Left ventricle myocardium inferior (tissue), 1 donor: Measurements from ENCODE around the gene WDR27. TPM values are rescaled to one million over a fixed set of nuclear protein-coding genes. Genes with fewer than 3 reads are reported as not detected.

ENCODE experiments used
- DNase-seq: peaks from one replicate; pipeline ENCODE4 v3.0.0-alpha.2; 2020
- H3K27ac ChIP-seq: fragments of 200-600 bp; replicated peaks from 2 replicates; pipeline ENCODE4 v1.8.0; 2021
- H3K27me3 ChIP-seq: fragments of 200-600 bp; 2 replicates; pipeline ENCODE4 v1.8.0; 2021; ENCODE audit warnings: low read depth
- H3K36me3 ChIP-seq: fragments of 200-600 bp; 2 replicates; pipeline ENCODE4 v1.8.0; 2021
- H3K4me1 ChIP-seq: fragments of 200-600 bp; 2 replicates; pipeline ENCODE4 v1.8.0; 2021
- H3K4me3 ChIP-seq: fragments of 200-600 bp; 2 replicates; pipeline ENCODE4 v1.8.0; 2021; ENCODE audit warnings: mild to moderate bottlenecking, moderate library complexity
- H3K9me3 ChIP-seq: fragments of 200-600 bp; replicated peaks from 2 replicates; pipeline ENCODE4 v1.8.0; 2021
- intact Hi-C: fragments of 100-400 bp; cut with micrococcal nuclease; formaldehyde crosslinking; loops from one replicate; pipeline ENCODE4 v1.11.0; 2022
- total RNA-seq: library from RNA; stranded (reverse); fragmentation: NEBNext Ultra II Directional; extraction: Animal tissue kit (Norgen Biotek cat#: 25700); gene quantifications from one replicate; pipeline ENCODE4 v1.2.1, GENCODE V29; 2021
- TF ChIP-seq, protein P1 (sequence below): fragments of 200-600 bp; IDR thresholded peaks from 2 replicates; pipeline ENCODE4 v1.8.0; 2021; ENCODE audit warnings: antibody characterized with exemption, mild to moderate bottlenecking, borderline replicate concordance
- donor health status: DM: no; HTN: yes; CAD: no; lungs with severe emphysema.

Gene WDR27
- total RNA-seq, 1 donor from 2014 or later, result 9.1 TPM

DNA sequence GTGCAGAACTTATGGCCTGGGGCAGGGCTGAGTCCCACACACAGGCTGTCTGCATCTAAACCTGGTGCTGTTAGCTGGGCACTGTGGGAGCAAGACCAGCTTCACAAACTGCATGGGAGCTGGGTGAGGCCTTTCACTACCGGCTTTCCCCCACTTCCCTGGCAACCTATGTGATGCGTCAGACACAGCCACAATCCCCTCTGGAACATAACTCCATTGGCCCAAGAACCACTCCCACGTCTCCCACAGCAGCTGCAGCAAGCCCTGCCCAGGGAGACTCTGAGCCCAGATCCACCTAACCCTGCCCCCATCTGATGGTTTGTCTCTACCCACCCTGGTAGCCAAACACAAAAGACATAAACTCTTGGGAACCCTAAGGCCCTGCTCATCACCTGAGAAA lies 9.3 kb downstream of the WDR27 start:
- no peak overlapping the region for H3K27ac ChIP-seq
- H3K27me3 ChIP-seq, result no peaks in the 10 kb centered on the region
- H3K36me3 ChIP-seq, result peaks cover 16% of the 10 kb centered on the region
- DNase-seq, result no peak
- peaks cover 22% of the 10 kb centered on the region for H3K9me3 ChIP-seq
- H3K4me1 ChIP-seq, result peaks cover under 1% of the 10 kb centered on the region
- TF ChIP-seq, protein P1, sequence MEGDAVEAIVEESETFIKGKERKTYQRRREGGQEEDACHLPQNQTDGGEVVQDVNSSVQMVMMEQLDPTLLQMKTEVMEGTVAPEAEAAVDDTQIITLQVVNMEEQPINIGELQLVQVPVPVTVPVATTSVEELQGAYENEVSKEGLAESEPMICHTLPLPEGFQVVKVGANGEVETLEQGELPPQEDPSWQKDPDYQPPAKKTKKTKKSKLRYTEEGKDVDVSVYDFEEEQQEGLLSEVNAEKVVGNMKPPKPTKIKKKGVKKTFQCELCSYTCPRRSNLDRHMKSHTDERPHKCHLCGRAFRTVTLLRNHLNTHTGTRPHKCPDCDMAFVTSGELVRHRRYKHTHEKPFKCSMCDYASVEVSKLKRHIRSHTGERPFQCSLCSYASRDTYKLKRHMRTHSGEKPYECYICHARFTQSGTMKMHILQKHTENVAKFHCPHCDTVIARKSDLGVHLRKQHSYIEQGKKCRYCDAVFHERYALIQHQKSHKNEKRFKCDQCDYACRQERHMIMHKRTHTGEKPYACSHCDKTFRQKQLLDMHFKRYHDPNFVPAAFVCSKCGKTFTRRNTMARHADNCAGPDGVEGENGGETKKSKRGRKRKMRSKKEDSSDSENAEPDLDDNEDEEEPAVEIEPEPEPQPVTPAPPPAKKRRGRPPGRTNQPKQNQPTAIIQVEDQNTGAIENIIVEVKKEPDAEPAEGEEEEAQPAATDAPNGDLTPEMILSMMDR, result no peak
- intact Hi-C loops, result no loop called here
- H3K4me3 ChIP-seq, result no peak overlapping the region

DNA sequence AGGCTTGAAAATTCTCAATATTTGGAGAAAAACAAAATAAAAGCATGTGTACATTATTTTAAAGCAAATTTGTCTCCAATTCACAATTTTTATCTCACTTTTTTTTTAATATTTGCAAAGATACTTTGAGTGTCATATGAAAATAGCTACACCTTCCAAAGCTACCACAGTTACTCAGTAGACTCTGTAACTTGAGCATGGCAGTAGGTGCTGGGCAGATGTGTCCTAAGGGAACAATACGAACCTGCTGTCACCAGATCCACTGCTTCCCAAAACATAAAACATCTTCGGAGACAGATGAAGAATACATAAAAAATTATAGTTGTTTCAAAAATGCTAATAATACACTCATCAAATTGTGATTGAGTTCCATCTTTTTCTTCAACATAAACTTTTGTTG lies 10.6 kb downstream of the WDR27 start:
- TF ChIP-seq, protein P1, result no peak
- no peaks in the 10 kb centered on the region for H3K4me1 ChIP-seq
- DNase-seq, result no peak
- intact Hi-C loops, result no loop called here
- H3K4me3 ChIP-seq, result no peak overlapping the region
- H3K9me3 ChIP-seq, result peaks cover 33% of the 10 kb centered on the region
- no peaks in the 10 kb centered on the region for H3K27me3 ChIP-seq
- no peak overlapping the region for H3K27ac ChIP-seq
- H3K36me3 ChIP-seq, result peaks cover 26% of the 10 kb centered on the region

DNA sequence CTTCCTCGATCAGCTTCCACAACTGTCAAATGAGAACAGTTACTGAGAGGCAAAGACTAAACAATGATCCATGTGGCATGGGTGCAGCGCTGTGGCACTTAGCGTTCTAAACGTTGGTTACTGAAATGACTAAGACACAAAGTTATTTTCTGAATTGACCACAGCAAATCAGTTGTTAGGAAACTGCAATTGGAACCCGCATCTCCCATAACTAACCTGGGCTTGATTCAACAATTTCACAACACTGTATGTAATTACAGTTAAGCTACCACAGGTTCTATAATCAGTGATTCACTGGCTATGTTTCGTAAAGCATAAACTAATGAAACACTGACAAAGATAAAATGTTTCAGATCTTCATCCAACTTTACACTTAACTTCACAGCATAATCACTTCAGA lies 12.5 kb downstream of the WDR27 start:
- no peaks in the 10 kb centered on the region for H3K4me1 ChIP-seq
- H3K9me3 ChIP-seq, result peaks cover 43% of the 10 kb centered on the region
- peaks cover 43% of the 10 kb centered on the region for H3K36me3 ChIP-seq
- no peak for DNase-seq
- H3K27ac ChIP-seq, result no peak overlapping the region
- H3K27me3 ChIP-seq, result no peaks in the 10 kb centered on the region
- TF ChIP-seq, protein P1, result no peak
- H3K4me3 ChIP-seq, result no peak overlapping the region
- intact Hi-C loops, result no loop called here

DNA sequence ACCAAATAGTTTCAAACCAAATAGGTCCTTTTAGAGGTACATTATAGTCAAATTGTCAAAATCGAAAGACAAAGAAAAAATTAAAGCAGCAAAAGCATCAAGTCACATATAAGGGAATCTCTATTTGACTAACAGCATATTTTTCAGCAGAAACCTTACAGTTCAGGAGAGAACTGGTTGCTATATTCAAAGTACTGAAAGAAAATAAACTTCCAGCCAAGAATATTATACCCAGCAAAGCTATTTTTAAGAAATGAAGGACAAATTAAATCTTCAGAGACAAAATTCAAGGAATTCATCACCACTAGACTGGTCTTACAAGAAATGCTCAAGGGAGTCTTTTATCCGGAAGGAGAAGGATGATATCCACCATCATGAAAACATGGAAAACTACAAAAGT lies 16.0 kb downstream of the WDR27 start:
- intact Hi-C loops, result no loop called here
- no peaks in the 10 kb centered on the region for H3K4me1 ChIP-seq
- no peak overlapping the region for H3K27ac ChIP-seq
- no peaks in the 10 kb centered on the region for H3K27me3 ChIP-seq
- no peak for DNase-seq
- no peak overlapping the region for H3K4me3 ChIP-seq
- H3K9me3 ChIP-seq, result peaks cover 29% of the 10 kb centered on the region
- H3K36me3 ChIP-seq, result peaks cover 57% of the 10 kb centered on the region
- TF ChIP-seq, protein P1, result no peak

DNA sequence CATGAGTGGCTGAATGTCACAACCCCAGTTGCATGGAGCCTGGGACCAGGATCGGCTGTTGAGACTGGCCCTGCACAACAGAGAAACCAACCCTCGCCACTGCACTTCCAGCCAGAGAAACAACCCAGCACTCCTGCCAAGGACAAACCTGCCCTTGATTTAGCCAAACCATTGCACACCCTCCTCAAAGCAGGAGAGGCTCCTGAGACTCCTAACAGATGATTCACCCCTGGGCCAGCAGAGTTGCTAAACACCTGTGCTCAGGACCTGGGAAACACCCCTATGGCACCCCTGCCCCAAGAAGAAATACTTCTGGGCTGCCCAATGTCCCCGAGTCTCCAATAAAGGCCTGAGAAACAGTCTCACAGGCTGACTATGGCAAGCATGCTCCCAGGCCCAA lies 17.8 kb downstream of the WDR27 start:
- no peaks in the 10 kb centered on the region for H3K4me1 ChIP-seq
- H3K27ac ChIP-seq, result no peak overlapping the region
- DNase-seq, result no peak
- TF ChIP-seq, protein P1, result no peak
- peaks cover 29% of the 10 kb centered on the region for H3K9me3 ChIP-seq
- H3K36me3 ChIP-seq, result peaks cover 61% of the 10 kb centered on the region
- no peaks in the 10 kb centered on the region for H3K27me3 ChIP-seq
- intact Hi-C loops, result no loop called here
- no peak overlapping the region for H3K4me3 ChIP-seq

DNA sequence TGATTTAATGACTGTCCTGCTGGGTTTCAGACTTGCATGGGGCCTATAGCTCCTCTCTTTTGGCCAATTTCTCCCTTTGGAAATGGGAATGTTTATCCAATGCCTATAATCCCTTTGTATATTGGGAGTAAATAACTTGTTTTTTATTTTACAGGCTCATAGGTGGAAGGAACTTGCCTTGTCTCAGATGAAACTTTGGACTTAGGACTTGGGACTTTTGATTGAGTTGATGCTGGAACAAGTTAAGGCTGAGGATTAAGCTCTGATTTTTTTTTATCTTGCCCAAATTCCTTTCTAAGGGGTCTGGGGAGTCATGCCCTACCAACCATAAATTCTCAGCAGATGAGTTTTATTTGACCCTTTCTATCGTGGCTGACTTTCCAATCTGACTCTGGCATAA lies 23.5 kb downstream of the WDR27 start:
- Histone ChIP-seq H3K9me3 (peaks cover 8% of the 10 kb centered on the region), H3K4me1 (peaks cover 8% of the 10 kb centered on the region), H3K27me3 (no peaks in the 10 kb centered on the region), H3K27ac (no peak overlapping the region), H3K4me3 (no peak overlapping the region), H3K36me3 (peaks cover 19% of the 10 kb centered on the region)
- TF ChIP-seq, protein P1, result no peak
- intact Hi-C loops, result no loop called here
- DNase-seq, result no peak
